Smooth muscle cell of the coronary artery (primary cell): Measurements from ENCODE around the gene OR5M11. TPM values are rescaled to one million over a fixed set of nuclear protein-coding genes. Genes with fewer than 3 reads are reported as not detected.

Experiments used
- total RNA-seq: library from RNA; depleted of rRNA; stranded (reverse); fragments of >200 nt; gene quantifications from 2 replicates; pipeline ENCODE4 v1.2.3, GENCODE V29; 2014; ENCODE audit warnings: low replicate concordance

OR5M11 gene
- not detected in 2 replicates for total RNA-seq

GRCh38 chr11:56543157-56543556 lies at the start of gene OR5M11:
Gene OR5M11, minus strand, starts transcription at chr11:56543257. Its CDS starts 0 bp downstream, at chr11:56543257.

GRCh38 chr11:56577621-56578020 lies 34.6 kb upstream of the OR5M11 start, which contains the start of gene OR5M10:
Gene OR5M10, minus strand, starts transcription at chr11:56577721. Its CDS starts 0 bp downstream, at chr11:56577721.

Other genes starting within 250 kb of the OR5M11 start
- gene OR8K3, start 228.1 kb downstream of the OR5M11 start, total RNA-seq: not detected in 2 replicates
- gene OR8K1, start 197.2 kb downstream of the OR5M11 start, total RNA-seq: not detected in 2 replicates
- not detected in 2 replicates for gene OR8J1, start 189.0 kb downstream of the OR5M11 start, total RNA-seq
- not detected in 2 replicates for gene OR8U1, start 167.6 kb downstream of the OR5M11 start, total RNA-seq
- not detected in 2 replicates for gene OR5AL1, start 130.6 kb downstream of the OR5M11 start, total RNA-seq
- gene OR5M3, start 69.9 kb downstream of the OR5M11 start, total RNA-seq: not detected in 2 replicates
- not detected in 2 replicates for gene OR5M8, start 51.9 kb downstream of the OR5M11 start, total RNA-seq
- gene OR5M10, start 34.5 kb upstream of the OR5M11 start, total RNA-seq: not detected in 2 replicates
- not detected in 2 replicates for gene OR5M1, start 71.6 kb upstream of the OR5M11 start, total RNA-seq
- not detected in 2 replicates for gene OR5AP2, start 99.2 kb upstream of the OR5M11 start, total RNA-seq
- not detected in 2 replicates for gene OR5AR1, start 120.4 kb upstream of the OR5M11 start, total RNA-seq
- gene OR9G1, start 155.8 kb upstream of the OR5M11 start, total RNA-seq: not detected in 2 replicates
- not detected in 2 replicates for gene OR9G4, start 205.4 kb upstream of the OR5M11 start, total RNA-seq